ENCODE results near the gene CELF4.

Gene CELF4

GRCh38 chr18:37405772-37406171, 159.8 kb downstream of the CELF4 start:
- DNase-seq: no peak

GRCh38 chr18:37405229-37405628, 160.4 kb downstream of the CELF4 start:
- no peak for DNase-seq

- DNase-seq: no peak
Measured at GRCh38 chr18:37403788-37404187, 161.8 kb downstream of the CELF4 start.

- no peak for DNase-seq
Measured at GRCh38 chr18:37403100-37403781, 162.4 kb downstream of the CELF4 start.

- no peak for DNase-seq
Measured at GRCh38 chr18:37402735-37403099, 162.9 kb downstream of the CELF4 start.

GRCh38 chr18:37400802-37401201, 164.8 kb downstream of the CELF4 start:
- no peak for DNase-seq

- DNase-seq: no peak
Measured at GRCh38 chr18:37398248-37398920, 167.2 kb downstream of the CELF4 start.

GRCh38 chr18:37397814-37398213, 167.8 kb downstream of the CELF4 start:
- no peak for DNase-seq

GRCh38 chr18:37396971-37397720, 168.5 kb downstream of the CELF4 start:
- no peak for DNase-seq

- no peak for DNase-seq
Measured at GRCh38 chr18:37395631-37396030, 170.0 kb downstream of the CELF4 start.

GRCh38 chr18:37395138-37395537, 170.5 kb downstream of the CELF4 start:
- no peak for DNase-seq

GRCh38 chr18:37394610-37394965, 171.0 kb downstream of the CELF4 start:
- DNase-seq: no peak

GRCh38 chr18:37393945-37394609, 171.5 kb downstream of the CELF4 start:
- DNase-seq: peak; percentile 24

- no peak for DNase-seq
Measured at GRCh38 chr18:37393221-37393827, 172.3 kb downstream of the CELF4 start.

GRCh38 chr18:37392648-37393047, 172.9 kb downstream of the CELF4 start:
- no peak for DNase-seq

- no peak for DNase-seq
Measured at GRCh38 chr18:37391698-37392548, 173.7 kb downstream of the CELF4 start.

GRCh38 chr18:37391156-37391555, 174.4 kb downstream of the CELF4 start:
- DNase-seq: no peak

GRCh38 chr18:37390687-37391086, 174.9 kb downstream of the CELF4 start:
- no peak for DNase-seq

- DNase-seq: no peak
Measured at GRCh38 chr18:37389684-37390368, 175.8 kb downstream of the CELF4 start.

GRCh38 chr18:37389041-37389440, 176.6 kb downstream of the CELF4 start:
- no peak for DNase-seq

- DNase-seq: no peak
Measured at GRCh38 chr18:37388413-37388812, 177.2 kb downstream of the CELF4 start.

All from stimulated activated CD8-positive, alpha-beta memory T cell treated with anti-CD3 and anti-CD28 coated beads, Interleukin-4, amount 100 ng/mL, for 48 hours (primary cell).